Mucosa of stomach (tissue), 1 donor: ENCODE data around the gene GK.
"Not testable (repeated sequence)": the region's sequence is repeated elsewhere in the genome, so short reads cannot be mapped to it uniquely, and the experiment has no call there.

ENCODE experiments used
- H3K27me3 ChIP-seq: one replicate; pipeline ENCODE4 v1.7.0; 2013; ENCODE audit warnings: mild to moderate bottlenecking, low read length; ENCODE audit not compliant: control insufficient read depth, insufficient read depth
- H3K36me3 ChIP-seq: one replicate; pipeline ENCODE4 v1.7.0; 2013; ENCODE audit warnings: low read length; ENCODE audit not compliant: control insufficient read depth, insufficient read depth
- H3K4me1 ChIP-seq: one replicate; pipeline ENCODE4 v1.7.0; 2013; ENCODE audit warnings: mild to moderate bottlenecking, low read length; ENCODE audit not compliant: control insufficient read depth, insufficient read depth
- H3K4me3 ChIP-seq: one replicate; pipeline ENCODE4 v1.7.0; 2013; ENCODE audit warnings: low read length
- H3K9ac ChIP-seq: one replicate; pipeline ENCODE4 v1.7.0; 2013; ENCODE audit warnings: mild to moderate bottlenecking, low read length, moderate library complexity
- H3K9me3 ChIP-seq: one replicate; pipeline ENCODE4 v1.7.0; 2013; ENCODE audit warnings: mild to moderate bottlenecking, low read length, moderate library complexity; ENCODE audit not compliant: control insufficient read depth
- donor health status: Pancreatic carcinoma.

GK gene

GRCh38 chrX:30634070-30634469 is 19.2 kb upstream of the GK start:
- not testable (repeated sequence) for H3K9me3 ChIP-seq, H3K4me1 ChIP-seq, H3K9ac ChIP-seq, H3K36me3 ChIP-seq, H3K4me3 ChIP-seq, H3K27me3 ChIP-seq

- Histone ChIP-seq H3K9ac (no peak overlapping the region), H3K4me3 (no peak overlapping the region), H3K9me3 (no peaks in the 10 kb centered on the region), H3K36me3 (no peaks in the 10 kb centered on the region), H3K4me1 (no peaks in the 10 kb centered on the region), H3K27me3 (no peaks in the 10 kb centered on the region)
Observed at GRCh38 chrX:30635630-30636029, 17.6 kb upstream of the GK start.

- Histone ChIP-seq H3K9ac (no peak overlapping the region), H3K27me3 (no peaks in the 10 kb centered on the region), H3K4me1 (no peaks in the 10 kb centered on the region), H3K9me3 (no peaks in the 10 kb centered on the region), H3K36me3 (no peaks in the 10 kb centered on the region), H3K4me3 (no peak overlapping the region)
Observed at GRCh38 chrX:30637874-30638815, 15.1 kb upstream of the GK start.

- not testable (repeated sequence) for H3K4me3 ChIP-seq, H3K4me1 ChIP-seq, H3K9me3 ChIP-seq, H3K9ac ChIP-seq, H3K36me3 ChIP-seq, H3K27me3 ChIP-seq
Observed at GRCh38 chrX:30639702-30640101, 13.5 kb upstream of the GK start.

- Histone ChIP-seq H3K36me3 (no peaks in the 10 kb centered on the region), H3K4me1 (no peaks in the 10 kb centered on the region), H3K27me3 (no peaks in the 10 kb centered on the region), H3K4me3 (no peak overlapping the region), H3K9me3 (no peaks in the 10 kb centered on the region), H3K9ac (no peak overlapping the region)
Observed at GRCh38 chrX:30642642-30643041, 10.6 kb upstream of the GK start.

GRCh38 chrX:30643313-30643821 is 9.9 kb upstream of the GK start:
- Histone ChIP-seq H3K27me3 (no peaks in the 10 kb centered on the region), H3K9me3 (no peaks in the 10 kb centered on the region), H3K9ac (no peak overlapping the region), H3K4me3 (no peak overlapping the region), H3K4me1 (no peaks in the 10 kb centered on the region), H3K36me3 (no peaks in the 10 kb centered on the region)

- H3K4me1 ChIP-seq: no peaks in the 10 kb centered on the region
- no peak overlapping the region for H3K4me3 ChIP-seq
- no peaks in the 10 kb centered on the region for H3K36me3 ChIP-seq
- H3K27me3 ChIP-seq: no peaks in the 10 kb centered on the region
- H3K9ac ChIP-seq: no peak overlapping the region
- H3K9me3 ChIP-seq: no peaks in the 10 kb centered on the region
Observed at GRCh38 chrX:30649859-30650258, 3.4 kb upstream of the GK start.

- Histone ChIP-seq H3K36me3 (no peaks in the 10 kb centered on the region), H3K9me3 (no peaks in the 10 kb centered on the region), H3K9ac (peak overlapping the region; percentile 62), H3K27me3 (no peaks in the 10 kb centered on the region), H3K4me1 (no peaks in the 10 kb centered on the region), H3K4me3 (peak overlapping the region; percentile 46)
Observed at GRCh38 chrX:30652527-30653414, 452 bp upstream of the GK start.

GRCh38 chrX:30654386-30654785 is 1.2 kb downstream of the GK start:
- H3K27me3 ChIP-seq, H3K9me3 ChIP-seq, H3K9ac ChIP-seq, H3K4me1 ChIP-seq, H3K36me3 ChIP-seq, H3K4me3 ChIP-seq: not testable (repeated sequence)

GRCh38 chrX:30654989-30655607 is 1.9 kb downstream of the GK start:
- Histone ChIP-seq H3K27me3 (no peaks in the 10 kb centered on the region), H3K9me3 (no peaks in the 10 kb centered on the region), H3K36me3 (no peaks in the 10 kb centered on the region), H3K4me1 (no peaks in the 10 kb centered on the region), H3K4me3 (no peak overlapping the region), H3K9ac (no peak overlapping the region)

GRCh38 chrX:30655991-30656390 is 2.8 kb downstream of the GK start:
- H3K4me3 ChIP-seq: no peak overlapping the region
- no peaks in the 10 kb centered on the region for H3K36me3 ChIP-seq
- no peaks in the 10 kb centered on the region for H3K9me3 ChIP-seq
- no peak overlapping the region for H3K9ac ChIP-seq
- H3K27me3 ChIP-seq: no peaks in the 10 kb centered on the region
- no peaks in the 10 kb centered on the region for H3K4me1 ChIP-seq
